Panc1 (cell line): ENCODE measurements around the gene TENM3. TPM values are rescaled to one million over a fixed set of nuclear protein-coding genes. Genes with fewer than 3 reads are reported as not detected.

Experiments used
- ATAC-seq: fragments of 200-7000 bp; cut with Tn5 transposase; 2 replicates; pipeline ENCODE4 v1.9.1; 2020; ENCODE audit warnings: mild to moderate bottlenecking, moderate library complexity
- BruUV-seq: library from RNA; stranded (reverse); fragments of 400-500 nt; replicated peaks from 2 replicates; lab custom pipeline; 2021; lab: Mats Ljungman, UMichigan
- CTCF ChIA-PET: fragments of 300-600 bp; sonication (Branson Sonifier 250); formaldehyde crosslinking; loops from one replicate; lab custom pipeline; 2022; ENCODE audit warnings: antibody characterized with exemption; lab: Charles Lee
- POLR2A ChIA-PET: fragments of 300-600 bp; sonication (Branson Sonifier 250); formaldehyde crosslinking; loops from one replicate; lab custom pipeline; 2022; ENCODE audit warnings: antibody characterized with exemption; lab: Charles Lee
- DNase-seq: peaks from one replicate; pipeline ENCODE4 v3.0.0-alpha.2; 2010; ENCODE audit warnings: low read depth, low spot score
- H3K27ac ChIP-seq: 2 replicates; pipeline ENCODE4 v1.5.1; 2011; ENCODE audit warnings: mild to moderate bottlenecking, low read length, inconsistent platforms
- H3K27me3 ChIP-seq: fragments of 200-500 bp; sonication (Bioruptor generic); 2 replicates; pipeline ENCODE4 v1.6.0; 2014; ENCODE audit warnings: low read length, inconsistent platforms; ENCODE audit not compliant: control insufficient read depth, insufficient read depth
- H3K36me3 ChIP-seq: fragments of 200-500 bp; sonication (Bioruptor generic); 2 replicates; pipeline ENCODE4 v1.5.1; 2014; ENCODE audit warnings: inconsistent platforms, mild to moderate bottlenecking, low read length, moderate library complexity; ENCODE audit not compliant: control insufficient read depth, insufficient read depth
- H3K4me1 ChIP-seq: 2 replicates; pipeline ENCODE4 v1.5.1; 2011; ENCODE audit warnings: inconsistent platforms, mild to moderate bottlenecking, low read length, moderate library complexity; ENCODE audit not compliant: control insufficient read depth, insufficient read depth
- H3K4me3 ChIP-seq, 2 experiments: 2 replicates each; pipeline ENCODE4 v1.5.1; 2011 to 2012; ENCODE audit warnings: low read depth in 2 of 2, low read length in 2 of 2, mild to moderate bottlenecking in 2 of 2, inconsistent platforms in 1 of 2, moderate library complexity in 1 of 2
- H3K9me3 ChIP-seq: fragments of 200-500 bp; sonication (Bioruptor generic); 2 replicates; pipeline ENCODE4 v1.5.1; 2014; ENCODE audit warnings: low read depth, mild to moderate bottlenecking, inconsistent platforms, low read length, moderate library complexity; ENCODE audit not compliant: control insufficient read depth, insufficient read depth
- POLR2AphosphoS5 ChIP-seq: IDR thresholded peaks from 2 replicates; pipeline ENCODE4 v1.6.1; 2012; ENCODE audit warnings: mild to moderate bottlenecking, low read depth, low read length, moderate library complexity
- SIN3A ChIP-seq: IDR thresholded peaks from 2 replicates; pipeline ENCODE4 v1.6.1; 2012; ENCODE audit warnings: low read depth, mild to moderate bottlenecking, low read length, moderate library complexity, borderline replicate concordance; ENCODE audit not compliant: insufficient read depth
- TCF7L2 ChIP-seq: IDR thresholded peaks from 2 replicates; pipeline ENCODE4 v1.6.1; 2011; ENCODE audit warnings: mild to moderate bottlenecking, low read depth, low read length, inconsistent platforms
- in situ Hi-C: cut with HindIII; loops from 2 replicates; pipeline ENCODE4 v1.10.0; 2016; ENCODE audit warnings: low sequenced_read_pairs, low pct_unique_long_range_greater_than_20kb
- intact Hi-C: fragments of 100-400 bp; cut with micrococcal nuclease; formaldehyde crosslinking; loops from one replicate; pipeline ENCODE4 v1.10.0; 2022; ENCODE audit not compliant: unreplicated experiment
- total RNA-seq: library from RNA; stranded (reverse); gene quantifications from one replicate; pipeline ENCODE4 v1.2.1, GENCODE V29; 2021; ENCODE audit not compliant: unreplicated experiment
- TF ChIP-seq, protein P1 (sequence below): fragments of 450-650 bp; IDR thresholded peaks from 2 replicates; pipeline ENCODE4 v1.5.1; 2017; ENCODE audit warnings: mild to moderate bottlenecking
- TF ChIP-seq, protein P2 (sequence below), 2 experiments: IDR thresholded peaks; 2 replicates each; pipeline ENCODE4 v1.6.1; 2011 to 2012; ENCODE audit warnings: low read depth in 2 of 2, control low read depth in 1 of 2, low read length in 1 of 2, mild to moderate bottlenecking in 1 of 2, moderate library complexity in 1 of 2; ENCODE audit not compliant: insufficient read depth in 1 of 2

TENM3 gene
- total RNA-seq, 1 experiment from 2014 or later: 0.95 TPM

DNA sequence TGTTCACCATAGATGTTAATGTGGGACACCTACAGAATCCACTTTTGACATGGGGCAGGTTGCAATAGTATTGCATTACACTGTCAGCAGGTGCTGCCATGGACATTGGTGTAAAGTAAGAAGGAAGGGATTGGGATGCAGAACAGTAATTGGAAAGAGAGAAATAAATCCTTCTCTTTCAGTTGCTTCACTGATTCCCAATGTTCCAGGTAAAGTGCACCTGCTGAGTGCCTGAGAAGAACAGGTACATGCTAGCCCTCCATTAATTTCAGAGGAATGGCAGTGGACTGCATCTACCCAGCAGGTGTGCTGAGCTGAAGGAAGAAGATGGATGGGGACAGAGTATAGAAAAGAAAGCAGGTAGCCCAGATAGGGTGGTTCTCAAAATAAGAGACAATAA is 248.5 kb downstream of the TENM3 start:
- Histone ChIP-seq H3K9me3 (no peaks in the 10 kb centered on the region), H3K4me3 (no peak overlapping the region), H3K36me3 (no peaks in the 10 kb centered on the region), H3K27me3 (no peaks in the 10 kb centered on the region), H3K27ac (no peak overlapping the region), H3K4me1 (no peaks in the 10 kb centered on the region)
- ATAC-seq (no peak), DNase-seq (no peak)
- CTCF ChIA-PET: no interaction called here
- intact Hi-C loops (no loop called here), in situ Hi-C loops (no loop called here)
- POLR2A ChIA-PET: no interaction called here
- TF ChIP-seq POLR2AphosphoS5 (no peak), TCF7L2 (no peak), SIN3A (no peak)
- TF ChIP-seq, protein P1, sequence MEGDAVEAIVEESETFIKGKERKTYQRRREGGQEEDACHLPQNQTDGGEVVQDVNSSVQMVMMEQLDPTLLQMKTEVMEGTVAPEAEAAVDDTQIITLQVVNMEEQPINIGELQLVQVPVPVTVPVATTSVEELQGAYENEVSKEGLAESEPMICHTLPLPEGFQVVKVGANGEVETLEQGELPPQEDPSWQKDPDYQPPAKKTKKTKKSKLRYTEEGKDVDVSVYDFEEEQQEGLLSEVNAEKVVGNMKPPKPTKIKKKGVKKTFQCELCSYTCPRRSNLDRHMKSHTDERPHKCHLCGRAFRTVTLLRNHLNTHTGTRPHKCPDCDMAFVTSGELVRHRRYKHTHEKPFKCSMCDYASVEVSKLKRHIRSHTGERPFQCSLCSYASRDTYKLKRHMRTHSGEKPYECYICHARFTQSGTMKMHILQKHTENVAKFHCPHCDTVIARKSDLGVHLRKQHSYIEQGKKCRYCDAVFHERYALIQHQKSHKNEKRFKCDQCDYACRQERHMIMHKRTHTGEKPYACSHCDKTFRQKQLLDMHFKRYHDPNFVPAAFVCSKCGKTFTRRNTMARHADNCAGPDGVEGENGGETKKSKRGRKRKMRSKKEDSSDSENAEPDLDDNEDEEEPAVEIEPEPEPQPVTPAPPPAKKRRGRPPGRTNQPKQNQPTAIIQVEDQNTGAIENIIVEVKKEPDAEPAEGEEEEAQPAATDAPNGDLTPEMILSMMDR: no peak
- TF ChIP-seq, protein P2, sequence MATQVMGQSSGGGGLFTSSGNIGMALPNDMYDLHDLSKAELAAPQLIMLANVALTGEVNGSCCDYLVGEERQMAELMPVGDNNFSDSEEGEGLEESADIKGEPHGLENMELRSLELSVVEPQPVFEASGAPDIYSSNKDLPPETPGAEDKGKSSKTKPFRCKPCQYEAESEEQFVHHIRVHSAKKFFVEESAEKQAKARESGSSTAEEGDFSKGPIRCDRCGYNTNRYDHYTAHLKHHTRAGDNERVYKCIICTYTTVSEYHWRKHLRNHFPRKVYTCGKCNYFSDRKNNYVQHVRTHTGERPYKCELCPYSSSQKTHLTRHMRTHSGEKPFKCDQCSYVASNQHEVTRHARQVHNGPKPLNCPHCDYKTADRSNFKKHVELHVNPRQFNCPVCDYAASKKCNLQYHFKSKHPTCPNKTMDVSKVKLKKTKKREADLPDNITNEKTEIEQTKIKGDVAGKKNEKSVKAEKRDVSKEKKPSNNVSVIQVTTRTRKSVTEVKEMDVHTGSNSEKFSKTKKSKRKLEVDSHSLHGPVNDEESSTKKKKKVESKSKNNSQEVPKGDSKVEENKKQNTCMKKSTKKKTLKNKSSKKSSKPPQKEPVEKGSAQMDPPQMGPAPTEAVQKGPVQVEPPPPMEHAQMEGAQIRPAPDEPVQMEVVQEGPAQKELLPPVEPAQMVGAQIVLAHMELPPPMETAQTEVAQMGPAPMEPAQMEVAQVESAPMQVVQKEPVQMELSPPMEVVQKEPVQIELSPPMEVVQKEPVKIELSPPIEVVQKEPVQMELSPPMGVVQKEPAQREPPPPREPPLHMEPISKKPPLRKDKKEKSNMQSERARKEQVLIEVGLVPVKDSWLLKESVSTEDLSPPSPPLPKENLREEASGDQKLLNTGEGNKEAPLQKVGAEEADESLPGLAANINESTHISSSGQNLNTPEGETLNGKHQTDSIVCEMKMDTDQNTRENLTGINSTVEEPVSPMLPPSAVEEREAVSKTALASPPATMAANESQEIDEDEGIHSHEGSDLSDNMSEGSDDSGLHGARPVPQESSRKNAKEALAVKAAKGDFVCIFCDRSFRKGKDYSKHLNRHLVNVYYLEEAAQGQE (IDR thresholded peaks at IDR 0.05; ENCODE audit: insufficient read depth in 1 of 2, low read depth in 2 of 2, low read length in 1 of 2): no peak
- no TSS peak for BruUV-seq

DNA sequence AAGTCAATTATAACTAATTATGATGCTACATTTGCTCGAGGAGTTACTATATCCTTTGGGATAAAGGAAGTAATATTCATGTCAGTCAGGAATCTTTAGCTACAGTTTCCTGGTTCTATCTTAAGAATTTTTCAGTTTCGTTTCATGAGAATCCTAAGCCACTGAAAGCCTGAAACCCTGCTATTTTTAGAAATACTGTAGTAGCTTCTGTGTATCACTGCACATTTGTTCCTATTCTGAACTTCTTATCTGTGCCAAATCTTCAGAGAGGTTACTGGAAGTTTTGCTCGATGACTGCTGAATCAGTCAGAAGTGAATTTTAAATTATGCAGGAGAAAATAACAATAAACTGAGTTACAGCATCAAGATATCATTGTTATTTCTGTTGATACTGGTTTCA is 249.2 kb downstream of the TENM3 start:
- no peaks in the 10 kb centered on the region for H3K27me3 ChIP-seq
- H3K4me3 ChIP-seq: no peak overlapping the region; a peak in 1 of 4 replicates
- TF ChIP-seq, protein P2 (IDR thresholded peaks at IDR 0.05; ENCODE audit: insufficient read depth in 1 of 2, low read depth in 2 of 2, low read length in 1 of 2): no peak
- no peak for TF ChIP-seq SIN3A
- no peak for TF ChIP-seq TCF7L2
- TF ChIP-seq, protein P1: no peak
- TF ChIP-seq POLR2AphosphoS5: no peak
- no peaks in the 10 kb centered on the region for H3K9me3 ChIP-seq
- no peaks in the 10 kb centered on the region for H3K36me3 ChIP-seq
- BruUV-seq: no TSS peak
- no peak for ATAC-seq
- in situ Hi-C loops: no loop called here
- CTCF ChIA-PET: no interaction called here
- no peak overlapping the region for H3K27ac ChIP-seq
- intact Hi-C loops: no loop called here
- POLR2A ChIA-PET: no interaction called here
- H3K4me1 ChIP-seq: no peaks in the 10 kb centered on the region
- no peak for DNase-seq
